Neuronal stem cell (in vitro differentiated cells): ENCODE measurements around the gene EXPH5.

Experiments
- DNase-seq: peaks from one replicate; pipeline ENCODE4 v3.0.0-alpha.2; 2013; ENCODE audit warnings: low spot score
- H2AFZ ChIP-seq: one replicate; pipeline ENCODE4 v1.6.1; 2013; ENCODE audit warnings: mild to moderate bottlenecking, low read length, inconsistent platforms
- H2AK5ac ChIP-seq: 2 replicates; pipeline ENCODE4 v1.6.1; 2013; ENCODE audit warnings: low read depth, mild to moderate bottlenecking, inconsistent platforms, low read length, moderate library complexity, mixed read lengths
- H2BK120ac ChIP-seq: 2 replicates; pipeline ENCODE4 v1.6.1; 2013; ENCODE audit warnings: low read depth, mild to moderate bottlenecking, inconsistent platforms, low read length, moderate library complexity, mixed read lengths
- H2BK12ac ChIP-seq: one replicate; pipeline ENCODE4 v1.6.1; 2013; ENCODE audit warnings: low read length, inconsistent platforms
- H2BK15ac ChIP-seq: 2 replicates; pipeline ENCODE4 v1.6.1; 2013; ENCODE audit warnings: mild to moderate bottlenecking, low read length, inconsistent platforms, mixed read lengths
- H2BK5ac ChIP-seq: one replicate; pipeline ENCODE4 v1.6.1; 2013; ENCODE audit warnings: inconsistent platforms, mild to moderate bottlenecking, low read length, moderate library complexity
- H3K14ac ChIP-seq: one replicate; pipeline ENCODE4 v1.6.1; 2013; ENCODE audit warnings: low read length, inconsistent platforms
- H3K18ac ChIP-seq: 2 replicates; pipeline ENCODE4 v1.6.1; 2013; ENCODE audit warnings: low read length, inconsistent platforms
- H3K23ac ChIP-seq: 2 replicates; pipeline ENCODE4 v1.6.1; 2013; ENCODE audit warnings: low read depth, mild to moderate bottlenecking, mixed read lengths, low read length, inconsistent platforms; ENCODE audit not compliant: poor library complexity
- H3K27ac ChIP-seq: replicated peaks from 3 replicates; pipeline ENCODE4 v1.5.1; 2013; ENCODE audit warnings: low read length, inconsistent platforms
- H3K27me3 ChIP-seq, 3 experiments: 2 replicates each; pipeline ENCODE4 v1.6.1; 2013; ENCODE audit warnings: low read length in 3 of 3, mild to moderate bottlenecking in 2 of 3, inconsistent platforms in 1 of 3, low read depth in 1 of 3, mixed read lengths in 1 of 3, moderate library complexity in 1 of 3; ENCODE audit not compliant: control insufficient read depth in 3 of 3, insufficient read depth in 3 of 3
- H3K36me3 ChIP-seq, 2 donors: replicated peaks in 1 of 2; 2 replicates each; pipeline ENCODE4 v1.6.1; 2013; ENCODE audit warnings: low read length in 2 of 2; ENCODE audit not compliant: control insufficient read depth in 2 of 2, insufficient read depth in 2 of 2
- H3K4ac ChIP-seq: 2 replicates; pipeline ENCODE4 v1.6.1; 2013; ENCODE audit warnings: inconsistent platforms, mild to moderate bottlenecking, low read length, moderate library complexity
- H3K4me1 ChIP-seq, 2 donors: 1 replicate in 1 of 2; 2 replicates in 1 of 2; pipeline ENCODE4 v1.6.1; 2013; ENCODE audit warnings: low read length in 2 of 2, low read depth in 1 of 2; ENCODE audit not compliant: control insufficient read depth in 2 of 2, insufficient read depth in 1 of 2
- H3K4me2 ChIP-seq: one replicate; pipeline ENCODE4 v1.6.1; 2013; ENCODE audit warnings: mild to moderate bottlenecking, low read length, inconsistent platforms; ENCODE audit not compliant: insufficient read depth, poor library complexity, severe bottlenecking
- H3K4me3 ChIP-seq, 2 donors: 2 replicates each; pipeline ENCODE4 v1.5.1; 2013; ENCODE audit warnings: low read length in 2 of 2, mild to moderate bottlenecking in 2 of 2, inconsistent platforms in 1 of 2, moderate library complexity in 1 of 2
- H3K79me1 ChIP-seq: one replicate; pipeline ENCODE4 v1.6.1; 2013; ENCODE audit warnings: low read depth, mild to moderate bottlenecking, inconsistent platforms, low read length, moderate library complexity
- H3K9ac ChIP-seq: one replicate; pipeline ENCODE4 v1.6.1; 2013; ENCODE audit warnings: mild to moderate bottlenecking, low read depth, low read length, inconsistent platforms; ENCODE audit not compliant: poor library complexity
- H3K9me3 ChIP-seq, 2 donors: replicated peaks in 1 of 2; 2 replicates each; pipeline versions ENCODE3 to v1.6.1; 2013; ENCODE audit warnings: low read length in 2 of 2, mild to moderate bottlenecking in 2 of 2, inconsistent platforms in 1 of 2, low read depth in 1 of 2, mixed read lengths in 1 of 2, moderate library complexity in 1 of 2; ENCODE audit not compliant: control insufficient read depth in 2 of 2, insufficient read depth in 1 of 2
- H4K8ac ChIP-seq: one replicate; pipeline ENCODE4 v1.6.1; 2013; ENCODE audit warnings: low read depth, mild to moderate bottlenecking, inconsistent platforms, low read length, moderate library complexity
- H4K91ac ChIP-seq: one replicate; pipeline ENCODE4 v1.6.1; 2013; ENCODE audit warnings: low read length, low read depth, mild to moderate bottlenecking, inconsistent platforms; ENCODE audit not compliant: poor library complexity
- WGBS, 2 donors: extraction: QIAGEN DNeasy Blood & Tissue Kit; methylation state at CpG; one replicate each; pipeline ENCODE4 v1.1.7; 2013; ENCODE audit warnings: missing lambda C conversion rate in 2 of 2, mixed read lengths in 1 of 2; ENCODE audit not compliant: insufficient read length in 2 of 2, insufficient replicate concordance in 1 of 2; ENCODE audit errors: extremely low coverage in 2 of 2; 5-methylcytosine and 5-hydroxymethylcytosine counted together

Gene EXPH5

DNA sequence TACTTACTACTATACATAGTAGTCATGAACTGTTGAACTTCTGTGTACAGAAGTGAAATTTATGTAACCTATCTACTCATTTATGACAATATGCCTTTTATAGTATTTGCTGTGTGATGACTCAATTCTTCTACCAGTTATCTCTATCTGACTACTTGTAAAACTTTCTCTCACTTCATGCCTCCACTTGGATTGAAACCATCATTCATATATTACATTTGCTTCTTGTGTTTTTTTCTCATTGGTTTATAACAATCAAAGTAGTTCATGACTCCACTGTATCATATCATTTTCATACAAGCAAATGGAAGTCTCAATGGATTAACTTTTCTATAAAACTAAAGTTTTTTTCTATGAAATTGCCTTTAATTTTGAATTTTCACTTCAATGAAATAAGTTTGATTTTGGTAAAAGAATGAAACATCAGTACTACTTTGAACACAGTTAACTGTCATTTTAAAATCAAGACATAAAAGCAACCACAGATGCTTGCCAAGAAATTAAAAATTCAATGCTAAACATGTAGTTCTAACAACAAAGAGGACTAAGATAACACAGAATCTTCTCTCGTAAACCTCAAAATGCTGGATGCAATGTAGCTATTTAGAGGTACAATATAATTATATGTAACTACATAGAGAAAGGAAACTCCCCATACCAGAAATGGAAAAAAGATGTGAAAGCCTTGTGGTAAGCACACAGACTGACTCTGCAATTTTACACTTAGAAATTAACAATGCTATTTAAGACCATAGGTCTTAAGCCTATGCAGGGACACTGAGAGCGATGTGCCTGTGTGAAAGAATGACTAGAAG, 27.6 kb upstream of the EXPH5 start:
- Histone ChIP-seq H3K23ac (no peak overlapping the region), H3K27me3 (peaks cover 0 to 8% (median 0%) of the 10 kb centered on the region in 3 experiments), H3K14ac (no peak overlapping the region), H2AFZ (no peak overlapping the region), H3K36me3 (no peaks in the 10 kb centered on the region), H2BK12ac (no peak overlapping the region), H3K4me1 (no peaks in the 10 kb centered on the region), H4K8ac (no peak overlapping the region), H3K27ac (no peak overlapping the region), H4K91ac (no peak overlapping the region), H3K4me3 (no peak overlapping the region), H2BK120ac (no peak overlapping the region), H3K18ac (no peak overlapping the region), H2BK5ac (no peak overlapping the region), H3K9ac (no peak overlapping the region), H2AK5ac (no peak overlapping the region), H3K9me3 (no peaks in the 10 kb centered on the region), H3K4me2 (no peak overlapping the region), H3K4ac (no peak overlapping the region), H2BK15ac (no peak overlapping the region), H3K79me1 (no peaks in the 10 kb centered on the region)
- no peak for DNase-seq
- WGBS, 2 donors = no CpG with 5 or more reads among the region's 2 CpGs

GRCh38 chr11:108618529-108618928, 25.0 kb upstream of the EXPH5 start:
- Histone ChIP-seq H3K27ac (no peak overlapping the region), H3K4me1 (no peaks in the 10 kb centered on the region), H2BK5ac (no peak overlapping the region), H3K79me1 (no peaks in the 10 kb centered on the region), H3K4me3 (no peak overlapping the region), H3K36me3 (no peaks in the 10 kb centered on the region), H2BK12ac (no peak overlapping the region), H3K18ac (no peak overlapping the region), H4K8ac (no peak overlapping the region), H3K27me3 (peaks cover 0 to 4% (median 0%) of the 10 kb centered on the region in 3 experiments), H4K91ac (no peak overlapping the region), H2BK120ac (no peak overlapping the region), H3K14ac (no peak overlapping the region), H3K9me3 (no peaks in the 10 kb centered on the region), H3K4ac (no peak overlapping the region), H2AFZ (no peak overlapping the region), H2AK5ac (no peak overlapping the region), H3K4me2 (no peak overlapping the region), H2BK15ac (no peak overlapping the region), H3K23ac (no peak overlapping the region), H3K9ac (no peak overlapping the region)
- DNase-seq = no peak
- no CpG with 5 or more reads among the region's 1 CpG for WGBS, 2 donors

- no peak overlapping the region for H3K4me3 ChIP-seq
- H3K9me3 ChIP-seq = no peaks in the 10 kb centered on the region
- no peak overlapping the region for H4K91ac ChIP-seq
- H3K27me3 ChIP-seq = peaks cover 0 to 4% (median 0%) of the 10 kb centered on the region in 3 experiments
- H3K4ac ChIP-seq = no peak overlapping the region
- no peak overlapping the region for H2BK120ac ChIP-seq
- H3K4me2 ChIP-seq = no peak overlapping the region
- WGBS, 2 donors = no CpG with 5 or more reads among the region's 4 CpGs
- H3K18ac ChIP-seq = no peak overlapping the region
- H3K9ac ChIP-seq = no peak overlapping the region
- no peak overlapping the region for H3K23ac ChIP-seq
- H4K8ac ChIP-seq = no peak overlapping the region
- no peaks in the 10 kb centered on the region for H3K4me1 ChIP-seq
- no peak overlapping the region for H2BK15ac ChIP-seq
- H3K14ac ChIP-seq = no peak overlapping the region
- H2AFZ ChIP-seq = no peak overlapping the region
- no peak for DNase-seq
- H3K27ac ChIP-seq = no peak overlapping the region
- no peak overlapping the region for H2AK5ac ChIP-seq
- H2BK5ac ChIP-seq = no peak overlapping the region
- no peaks in the 10 kb centered on the region for H3K36me3 ChIP-seq
- H2BK12ac ChIP-seq = no peak overlapping the region
- no peaks in the 10 kb centered on the region for H3K79me1 ChIP-seq
Measured at GRCh38 chr11:108617055-108617454, 23.5 kb upstream of the EXPH5 start.

GRCh38 chr11:108616549-108616948, 23.0 kb upstream of the EXPH5 start:
- Histone ChIP-seq H2BK5ac (no peak overlapping the region), H3K79me1 (no peaks in the 10 kb centered on the region), H3K36me3 (no peaks in the 10 kb centered on the region), H3K4me3 (no peak overlapping the region), H2BK120ac (no peak overlapping the region), H3K9ac (no peak overlapping the region), H4K8ac (no peak overlapping the region), H2BK12ac (no peak overlapping the region), H2AFZ (no peak overlapping the region), H3K4ac (no peak overlapping the region), H3K4me1 (no peaks in the 10 kb centered on the region), H3K9me3 (no peaks in the 10 kb centered on the region), H2AK5ac (no peak overlapping the region), H3K23ac (no peak overlapping the region), H4K91ac (no peak overlapping the region), H3K27ac (no peak overlapping the region), H2BK15ac (no peak overlapping the region), H3K18ac (no peak overlapping the region), H3K27me3 (peaks cover 0 to 4% (median 0%) of the 10 kb centered on the region in 3 experiments), H3K4me2 (no peak overlapping the region), H3K14ac (no peak overlapping the region)
- DNase-seq = no peak
- no CpG with 5 or more reads among the region's 3 CpGs for WGBS, 2 donors
